Measurements from ENCODE around the gene BCKDHB. TPM values are rescaled to one million over a fixed set of nuclear protein-coding genes. Genes with fewer than 3 reads are reported as not detected.
A peak's percentile ranks its signal among the peaks of the same experiment; 100 is the strongest.

The BCKDHB gene
- total RNA-seq, 2 donors from 2014 or later, result 13.7 to 18.2 TPM

- peak in 1 of 2 donors; percentile 45 for ATAC-seq (replicated peaks in 1 of 2)
- Mint-ChIP-seq H3K4me1 (ENCODE audit: low read depth) (no peaks in the 10 kb centered on the region), H3K27me3 (ENCODE audit: low read depth) (no peaks in the 10 kb centered on the region), H3K36me3 (ENCODE audit: insufficient read depth in 2 of 2) (no peaks in the 10 kb centered on the region), H3K9me3 (no peaks in the 10 kb centered on the region), H3K27ac (no peak overlapping the region), H3K4me3 (no peak overlapping the region)
- no peak for DNase-seq
These were observed 52.1 kb downstream of the BCKDHB start for GRCh38 chr6:80158478-80158989.

DNA sequence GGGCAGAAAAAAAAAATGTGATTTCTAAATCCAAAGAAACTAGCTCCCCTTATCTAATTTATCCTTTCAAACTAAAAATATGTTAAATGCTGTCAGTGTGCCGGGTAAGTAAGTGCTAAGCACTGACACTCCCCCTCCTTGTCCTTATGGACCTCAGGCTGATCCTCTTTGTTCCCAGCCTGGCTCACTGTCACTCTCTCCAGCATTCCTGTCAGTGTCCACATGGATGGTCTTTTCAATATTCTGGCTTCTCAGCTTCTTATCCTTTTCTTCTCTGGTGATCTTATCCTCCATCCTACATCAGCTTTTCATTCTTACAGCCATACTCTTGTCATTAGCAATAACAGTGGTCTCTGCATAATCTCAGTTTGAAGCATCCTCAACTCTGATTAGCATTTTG lies 55.0 kb downstream of the BCKDHB start:
- H3K27ac Mint-ChIP-seq, result no peak overlapping the region
- H3K27me3 Mint-ChIP-seq (ENCODE audit: low read depth), result no peaks in the 10 kb centered on the region
- H3K4me1 Mint-ChIP-seq (ENCODE audit: low read depth), result no peaks in the 10 kb centered on the region
- no peaks in the 10 kb centered on the region for H3K9me3 Mint-ChIP-seq
- no peak overlapping the region for H3K4me3 Mint-ChIP-seq
- ATAC-seq (replicated peaks in 1 of 2), result no peak
- no peak for DNase-seq
- no peaks in the 10 kb centered on the region for H3K36me3 Mint-ChIP-seq (ENCODE audit: insufficient read depth in 2 of 2)

GRCh38 chr6:80163754-80164187 lies 57.3 kb downstream of the BCKDHB start:
- Mint-ChIP-seq H3K4me3 (no peak overlapping the region), H3K36me3 (ENCODE audit: insufficient read depth in 2 of 2) (peaks cover 0 to 4% of the 10 kb centered on the region in 2 donors), H3K9me3 (no peaks in the 10 kb centered on the region), H3K27ac (no peak overlapping the region), H3K4me1 (ENCODE audit: low read depth) (no peaks in the 10 kb centered on the region), H3K27me3 (ENCODE audit: low read depth) (no peaks in the 10 kb centered on the region)
- DNase-seq (peak; percentile 18 to 30), ATAC-seq (replicated peaks in 1 of 2) (peak; percentile 75 to 77)

DNA sequence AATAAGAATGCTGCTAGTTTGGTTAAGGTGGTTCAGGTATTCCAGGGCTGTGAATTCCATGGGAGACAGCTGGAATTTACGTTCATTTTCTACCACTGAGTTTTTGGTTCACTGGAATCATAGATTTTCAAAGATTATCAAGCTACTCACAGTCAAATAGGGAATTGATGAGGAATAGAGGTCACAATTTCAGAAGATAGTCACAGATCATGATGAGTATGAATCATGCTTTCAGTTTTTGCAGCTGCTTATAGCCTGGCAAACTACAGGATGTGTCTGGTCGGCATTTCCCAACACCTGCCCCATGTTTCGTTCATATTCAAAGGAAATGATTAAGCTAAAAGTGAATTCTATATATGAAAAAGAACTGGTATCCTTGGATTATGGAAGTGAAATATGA lies 58.7 kb downstream of the BCKDHB start:
- Mint-ChIP-seq H3K27me3 (ENCODE audit: low read depth) (no peaks in the 10 kb centered on the region), H3K27ac (no peak overlapping the region), H3K4me1 (ENCODE audit: low read depth) (no peaks in the 10 kb centered on the region), H3K9me3 (no peaks in the 10 kb centered on the region), H3K36me3 (ENCODE audit: insufficient read depth in 2 of 2) (peaks cover 0 to 7% of the 10 kb centered on the region in 2 donors), H3K4me3 (peak overlapping the region in 1 of 2 donors; percentile 68)
- DNase-seq, result peak; percentile 44 to 52
- peak; percentile 91 for ATAC-seq (replicated peaks in 1 of 2)

DNA sequence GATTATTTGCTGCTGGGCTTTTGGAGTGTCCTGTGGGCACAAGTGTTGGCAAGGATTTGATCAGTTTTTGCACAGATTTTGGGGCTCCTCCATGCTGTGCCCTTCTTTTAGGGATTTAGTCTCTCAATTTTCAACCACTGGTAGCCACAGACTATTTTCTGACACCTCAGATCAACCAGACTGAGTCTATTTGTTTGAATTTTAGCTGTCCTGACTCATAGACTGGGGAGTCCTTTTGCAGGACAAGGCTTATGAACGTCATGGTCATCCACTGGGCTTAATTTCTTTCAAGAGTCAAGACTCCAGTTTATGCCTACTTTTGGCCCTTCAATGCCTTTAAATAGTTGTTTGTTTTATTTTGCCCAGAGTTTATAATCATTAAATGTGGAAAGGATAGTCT lies 59.3 kb downstream of the BCKDHB start:
- H3K4me3 Mint-ChIP-seq, result no peak overlapping the region
- H3K36me3 Mint-ChIP-seq (ENCODE audit: insufficient read depth in 2 of 2), result peaks cover 0 to 7% of the 10 kb centered on the region in 2 donors

GRCh38 chr6:80170433-80170832 lies 64.0 kb downstream of the BCKDHB start:
- H3K27ac Mint-ChIP-seq, result no peak overlapping the region
- DNase-seq (no peak), ATAC-seq (replicated peaks in 1 of 2) (no peak)
- no peaks in the 10 kb centered on the region for H3K4me1 Mint-ChIP-seq (ENCODE audit: low read depth)
- peaks cover 1 to 15% of the 10 kb centered on the region in 2 donors for H3K36me3 Mint-ChIP-seq (ENCODE audit: insufficient read depth in 2 of 2)
- no peaks in the 10 kb centered on the region for H3K9me3 Mint-ChIP-seq
- H3K4me3 Mint-ChIP-seq, result no peak overlapping the region
- H3K27me3 Mint-ChIP-seq (ENCODE audit: low read depth), result no peaks in the 10 kb centered on the region

More for the DNA sequence above, 59.3 kb downstream of the BCKDHB start:
- Mint-ChIP-seq H3K27me3 (ENCODE audit: low read depth) (no peaks in the 10 kb centered on the region), H3K4me1 (ENCODE audit: low read depth) (no peaks in the 10 kb centered on the region), H3K27ac (no peak overlapping the region), H3K9me3 (no peaks in the 10 kb centered on the region)
- ATAC-seq (replicated peaks in 1 of 2), result no peak
- DNase-seq, result no peak

GRCh38 chr6:80173411-80173810 lies 66.9 kb downstream of the BCKDHB start:
- no peak overlapping the region for H3K27ac Mint-ChIP-seq
- DNase-seq (no peak), ATAC-seq (replicated peaks in 1 of 2) (no peak)
- H3K4me1 Mint-ChIP-seq (ENCODE audit: low read depth), result no peaks in the 10 kb centered on the region
- no peaks in the 10 kb centered on the region for H3K9me3 Mint-ChIP-seq
- H3K36me3 Mint-ChIP-seq (ENCODE audit: insufficient read depth in 2 of 2), result peaks cover 1 to 12% of the 10 kb centered on the region in 2 donors
- H3K4me3 Mint-ChIP-seq, result no peak overlapping the region
- H3K27me3 Mint-ChIP-seq (ENCODE audit: low read depth), result no peaks in the 10 kb centered on the region

GRCh38 chr6:80174900-80175572 lies 68.6 kb downstream of the BCKDHB start:
- Mint-ChIP-seq H3K27me3 (ENCODE audit: low read depth) (no peaks in the 10 kb centered on the region), H3K36me3 (ENCODE audit: insufficient read depth in 2 of 2) (peaks cover 1 to 8% of the 10 kb centered on the region in 2 donors), H3K9me3 (no peaks in the 10 kb centered on the region), H3K4me3 (no peak overlapping the region), H3K27ac (no peak overlapping the region), H3K4me1 (ENCODE audit: low read depth) (no peaks in the 10 kb centered on the region)
- no peak for ATAC-seq (replicated peaks in 1 of 2)
- no peak for DNase-seq

GRCh38 chr6:80179695-80180094 lies 73.2 kb downstream of the BCKDHB start:
- ATAC-seq (replicated peaks in 1 of 2) (peak in 1 of 2 donors; percentile 35), DNase-seq (no peak)
- Mint-ChIP-seq H3K9me3 (no peaks in the 10 kb centered on the region), H3K27me3 (ENCODE audit: low read depth) (no peaks in the 10 kb centered on the region), H3K4me1 (ENCODE audit: low read depth) (no peaks in the 10 kb centered on the region), H3K4me3 (no peak overlapping the region), H3K27ac (no peak overlapping the region), H3K36me3 (ENCODE audit: insufficient read depth in 2 of 2) (peaks cover 3 to 4% of the 10 kb centered on the region in 2 donors)

- ATAC-seq (replicated peaks in 1 of 2), result no peak
- Mint-ChIP-seq H3K36me3 (ENCODE audit: insufficient read depth in 2 of 2) (peaks cover 6% of the 10 kb centered on the region in 2 donors), H3K9me3 (peaks cover 0 to 2% of the 10 kb centered on the region in 2 donors), H3K4me1 (ENCODE audit: low read depth) (no peaks in the 10 kb centered on the region), H3K4me3 (no peak overlapping the region), H3K27me3 (ENCODE audit: low read depth) (no peaks in the 10 kb centered on the region), H3K27ac (no peak overlapping the region)
- DNase-seq, result no peak
These were observed 75.0 kb downstream of the BCKDHB start for GRCh38 chr6:80181352-80182081.

DNA sequence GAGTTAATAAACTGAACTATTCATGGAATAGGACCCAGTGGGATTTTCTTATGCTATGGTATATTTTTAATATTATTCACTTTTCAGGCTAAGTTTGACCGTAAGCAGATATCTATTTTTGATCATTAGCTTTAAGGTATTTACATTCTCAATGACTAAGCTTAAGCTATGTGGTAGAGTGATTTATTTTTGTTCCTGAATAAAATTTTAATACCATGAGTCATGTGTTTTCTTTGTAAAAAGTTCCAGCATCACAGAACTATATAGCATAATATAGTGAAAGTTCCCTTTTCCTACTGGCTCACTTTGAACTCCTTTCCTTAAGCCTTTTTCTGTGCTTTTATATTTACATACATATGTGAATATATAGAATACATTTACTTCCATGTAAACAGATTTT lies 75.8 kb downstream of the BCKDHB start:
- H3K9me3 Mint-ChIP-seq, result peaks cover 0 to 2% of the 10 kb centered on the region in 2 donors
- no peaks in the 10 kb centered on the region for H3K27me3 Mint-ChIP-seq (ENCODE audit: low read depth)
- no peaks in the 10 kb centered on the region for H3K4me1 Mint-ChIP-seq (ENCODE audit: low read depth)
- ATAC-seq (replicated peaks in 1 of 2) (no peak), DNase-seq (no peak)
- no peak overlapping the region for H3K27ac Mint-ChIP-seq
- no peak overlapping the region for H3K4me3 Mint-ChIP-seq
- peaks cover 6 to 7% of the 10 kb centered on the region in 2 donors for H3K36me3 Mint-ChIP-seq (ENCODE audit: insufficient read depth in 2 of 2)

- no peaks in the 10 kb centered on the region for H3K27me3 Mint-ChIP-seq (ENCODE audit: low read depth)
- peaks cover 0 to 2% of the 10 kb centered on the region in 2 donors for H3K9me3 Mint-ChIP-seq
- DNase-seq (no peak), ATAC-seq (replicated peaks in 1 of 2) (no peak)
- H3K36me3 Mint-ChIP-seq (ENCODE audit: insufficient read depth in 2 of 2), result peaks cover 6 to 9% of the 10 kb centered on the region in 2 donors
- H3K4me1 Mint-ChIP-seq (ENCODE audit: low read depth), result no peaks in the 10 kb centered on the region
- no peak overlapping the region for H3K27ac Mint-ChIP-seq
- H3K4me3 Mint-ChIP-seq, result no peak overlapping the region
These were observed 76.7 kb downstream of the BCKDHB start for GRCh38 chr6:80183019-80183795.

DNA sequence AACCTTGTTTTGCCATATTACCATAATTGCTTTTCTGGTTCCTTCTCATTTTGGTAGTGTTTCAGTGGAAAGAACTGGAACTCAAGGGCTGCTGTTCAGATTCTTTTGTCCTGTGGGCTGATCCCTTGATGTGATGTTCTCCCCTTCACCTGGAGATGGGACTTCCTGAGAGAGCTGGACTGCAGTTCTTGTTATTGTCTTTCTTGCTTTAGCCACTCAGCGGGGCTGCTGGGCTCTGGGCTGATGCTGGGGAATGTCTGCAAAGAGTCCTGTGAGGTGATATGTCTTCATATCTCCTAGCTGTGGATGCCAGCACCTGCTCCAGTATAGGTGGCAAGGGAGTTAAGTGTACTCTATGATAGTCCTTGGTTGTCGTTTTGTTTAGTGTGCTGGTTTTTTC lies 79.0 kb downstream of the BCKDHB start:
- Mint-ChIP-seq H3K9me3 (peaks cover 0 to 2% of the 10 kb centered on the region in 2 donors), H3K27me3 (ENCODE audit: low read depth) (no peaks in the 10 kb centered on the region), H3K4me3 (no peak overlapping the region), H3K36me3 (ENCODE audit: insufficient read depth in 2 of 2) (peaks cover 6 to 9% of the 10 kb centered on the region in 2 donors), H3K27ac (no peak overlapping the region), H3K4me1 (ENCODE audit: low read depth) (no peaks in the 10 kb centered on the region)
- no peak for ATAC-seq (replicated peaks in 1 of 2)
- no peak for DNase-seq

All from activated T-cell treated with anti-CD3 and anti-CD28 coated beads, Interleukin-2, amount 50 U/mL, for 72 hours (primary cell).